NCI-H1417 treated with DMSO at 0.1 percent for 48 hours (cell line): ENCODE measurements around the gene RCOR3.
"Not testable (repeated sequence)": the region's sequence is repeated elsewhere in the genome, so short reads cannot be mapped to it uniquely, and the experiment has no call there.

Experiments
- DNase-seq: peaks from one replicate; lab custom pipeline; 2025; lab: John Stamatoyannopoulos, UW

Gene RCOR3

DNA sequence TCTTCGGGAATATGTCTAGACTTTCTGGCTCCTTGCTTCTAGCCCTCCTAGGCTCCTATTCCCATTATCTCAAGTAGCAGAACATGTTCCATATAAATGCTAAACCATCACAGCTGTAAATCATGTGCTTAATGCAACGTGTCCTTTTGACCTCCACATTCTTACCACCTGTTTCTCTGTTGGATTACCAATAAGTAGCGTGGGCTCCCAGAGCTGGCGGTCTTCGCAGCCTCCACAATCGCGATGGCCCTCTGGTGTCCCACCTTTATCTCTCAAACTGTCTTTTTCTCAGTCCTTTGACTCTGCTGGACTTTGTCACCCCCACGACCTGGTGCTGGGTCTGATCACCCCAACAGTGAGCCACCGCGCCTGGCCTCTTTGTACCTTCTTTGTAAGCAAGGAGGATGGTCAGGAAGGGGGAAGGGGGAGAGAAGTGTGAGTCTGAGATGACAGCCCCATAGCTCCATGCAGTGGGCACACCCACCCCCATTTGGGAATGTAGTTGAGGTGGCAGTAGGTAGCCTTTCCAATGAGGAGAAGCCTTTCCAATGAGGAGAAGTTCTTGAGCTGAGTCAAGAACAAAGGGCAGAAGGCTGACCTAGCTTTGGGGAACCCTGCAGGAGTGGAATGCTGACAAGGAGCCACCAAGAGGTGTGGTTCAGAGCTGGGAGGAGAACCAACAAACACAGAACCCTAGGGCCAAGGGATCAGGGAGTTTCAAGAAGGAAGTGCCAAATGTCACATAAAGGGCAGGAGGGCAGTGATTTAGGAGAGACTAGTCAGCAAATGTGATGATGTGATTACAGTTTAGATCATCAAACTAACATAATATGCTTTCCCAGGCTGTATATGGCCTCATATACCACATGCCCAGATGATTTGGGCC is 81.7 kb downstream of the RCOR3 start:
- no peak for DNase-seq

GRCh38 chr1:211341999-211342398 is 82.8 kb downstream of the RCOR3 start:
- DNase-seq = no peak

DNA sequence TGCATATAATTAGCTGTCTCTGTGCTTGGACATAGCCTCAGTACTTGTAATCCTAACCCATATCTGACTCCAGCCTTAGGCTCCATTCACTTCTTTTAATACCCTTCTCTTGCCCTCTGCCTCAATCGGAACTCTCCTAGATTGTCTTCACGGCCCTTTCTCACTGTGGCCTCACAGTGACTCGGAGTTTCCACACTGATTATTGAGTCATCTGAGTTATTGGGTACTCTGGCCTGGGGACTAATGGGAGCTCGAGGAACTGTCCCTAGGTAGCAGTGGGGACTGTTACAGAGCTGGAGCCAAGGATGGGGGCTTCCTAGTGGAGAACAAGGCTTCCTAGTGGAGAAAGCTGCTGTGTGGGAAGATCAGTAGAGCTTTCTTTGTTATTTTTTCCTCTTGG is 84.4 kb downstream of the RCOR3 start:
- no peak for DNase-seq

- DNase-seq = no peak
Measured at GRCh38 chr1:211344152-211344618, 85.0 kb downstream of the RCOR3 start.

- DNase-seq = no peak
Measured at GRCh38 chr1:211345719-211346118, 86.6 kb downstream of the RCOR3 start.

GRCh38 chr1:211347077-211347844 is 88.1 kb downstream of the RCOR3 start:
- DNase-seq = no peak

DNA sequence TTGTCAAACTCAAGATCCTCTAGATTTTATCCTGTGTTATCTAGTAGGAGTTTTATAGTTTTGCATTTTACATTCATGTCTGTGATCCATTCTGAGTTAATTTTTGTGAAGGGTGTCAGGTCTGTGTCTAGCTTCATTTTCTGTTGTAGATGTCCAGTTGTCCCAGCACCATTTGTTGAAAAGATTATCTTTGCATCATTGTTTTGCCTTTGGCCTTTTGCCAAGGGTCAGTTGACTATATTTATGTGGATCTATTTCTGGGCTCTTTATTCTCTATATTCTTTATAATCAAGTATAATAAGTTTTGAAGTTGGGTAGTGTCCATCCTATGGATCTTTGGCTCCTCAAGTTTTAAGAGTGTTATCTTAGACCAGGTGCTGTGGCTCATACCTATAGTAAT is 89.4 kb downstream of the RCOR3 start:
- DNase-seq = no peak

GRCh38 chr1:211349741-211350140 is 90.6 kb downstream of the RCOR3 start:
- no peak for DNase-seq

DNA sequence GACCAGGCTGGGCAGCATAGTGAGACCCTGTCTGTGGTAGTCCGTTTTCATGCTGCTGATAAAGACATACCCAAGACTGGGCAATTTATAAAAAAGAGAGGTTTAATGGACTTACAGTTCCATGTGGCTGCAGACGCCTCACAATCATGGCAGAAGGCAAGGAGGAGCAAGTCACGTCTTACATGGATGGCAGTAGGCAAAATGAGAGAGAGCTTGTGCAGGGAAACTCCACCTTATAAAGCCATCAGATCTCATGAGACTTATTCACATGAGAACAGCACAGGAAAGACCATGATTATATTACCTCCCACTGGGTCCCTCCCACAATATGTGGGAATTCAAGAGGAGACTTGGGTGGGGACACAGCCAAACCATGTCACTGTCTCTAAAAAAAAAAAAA is 92.9 kb downstream of the RCOR3 start:
- not testable (repeated sequence) for DNase-seq

DNA sequence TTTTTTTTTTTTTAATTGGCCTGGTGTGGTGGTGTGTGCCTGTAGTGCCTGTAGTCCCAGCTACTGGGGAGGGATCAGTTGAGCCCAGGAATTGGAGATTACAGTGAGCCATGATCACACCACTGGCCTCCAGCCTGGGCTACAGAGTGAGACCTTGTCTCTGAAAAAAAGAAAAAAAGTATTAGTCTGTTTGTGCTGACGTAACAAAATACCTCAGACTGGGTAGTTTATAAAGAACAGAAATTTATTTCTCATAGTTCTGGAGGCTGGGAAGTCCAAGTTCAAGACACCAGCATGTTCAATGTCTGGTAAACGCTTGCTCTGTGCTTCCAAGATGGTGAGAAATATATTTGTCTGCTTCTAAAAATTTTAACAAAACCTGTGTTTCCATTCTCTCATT is 93.3 kb downstream of the RCOR3 start:
- DNase-seq = no peak

DNA sequence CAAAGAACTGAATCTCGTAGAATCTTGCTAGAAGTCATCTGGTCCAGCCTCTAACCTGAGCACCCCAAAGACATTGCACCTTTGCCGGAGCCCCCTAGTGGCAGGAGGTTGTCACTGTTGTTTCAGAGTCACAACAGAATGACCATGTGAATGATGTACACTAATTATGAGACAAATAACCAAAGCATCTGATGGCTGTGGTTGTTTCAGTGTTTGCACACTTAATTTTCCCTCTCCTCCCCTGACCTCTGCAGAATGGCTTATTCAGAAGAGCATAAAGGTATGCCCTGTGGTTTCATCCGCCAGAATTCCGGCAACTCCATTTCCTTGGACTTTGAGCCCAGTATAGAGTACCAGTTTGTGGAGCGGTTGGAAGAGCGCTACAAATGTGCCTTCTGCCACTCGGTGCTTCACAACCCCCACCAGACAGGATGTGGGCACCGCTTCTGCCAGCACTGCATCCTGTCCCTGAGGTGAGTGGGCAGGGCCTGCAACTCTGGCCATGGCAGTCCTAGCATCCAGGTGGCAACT is 93.9 kb downstream of the RCOR3 start:
- no peak for DNase-seq

DNA sequence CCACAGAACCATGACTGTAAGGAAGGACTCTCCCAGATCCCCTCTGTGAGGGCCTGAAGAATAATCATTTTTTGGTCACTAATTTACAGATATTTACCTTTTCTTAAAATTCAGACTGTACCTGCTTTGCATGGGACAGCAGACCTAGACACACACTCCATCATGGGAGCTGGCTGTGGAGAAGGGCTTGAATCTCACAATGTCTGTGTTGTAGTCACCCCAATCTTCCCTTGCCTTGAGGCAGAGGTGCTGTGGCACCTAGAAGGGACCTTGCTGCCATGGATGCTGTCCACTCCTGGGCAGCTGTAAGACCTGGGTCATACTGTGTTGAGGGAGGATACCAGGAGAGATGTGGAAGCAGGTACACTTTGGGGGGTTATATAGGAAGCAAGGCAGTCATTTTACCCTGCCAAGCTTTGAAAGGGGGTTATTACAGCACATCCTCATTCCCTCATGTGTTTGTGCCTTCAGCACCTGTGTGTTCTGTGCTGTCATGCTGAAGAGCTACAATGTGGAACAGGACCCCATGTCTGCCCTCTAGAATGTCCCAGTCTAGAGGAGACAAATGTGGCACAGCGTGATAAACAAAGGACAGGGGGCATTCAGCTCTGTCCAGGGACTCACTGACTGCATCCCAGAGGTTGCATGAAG is 94.5 kb downstream of the RCOR3 start:
- no peak for DNase-seq

DNA sequence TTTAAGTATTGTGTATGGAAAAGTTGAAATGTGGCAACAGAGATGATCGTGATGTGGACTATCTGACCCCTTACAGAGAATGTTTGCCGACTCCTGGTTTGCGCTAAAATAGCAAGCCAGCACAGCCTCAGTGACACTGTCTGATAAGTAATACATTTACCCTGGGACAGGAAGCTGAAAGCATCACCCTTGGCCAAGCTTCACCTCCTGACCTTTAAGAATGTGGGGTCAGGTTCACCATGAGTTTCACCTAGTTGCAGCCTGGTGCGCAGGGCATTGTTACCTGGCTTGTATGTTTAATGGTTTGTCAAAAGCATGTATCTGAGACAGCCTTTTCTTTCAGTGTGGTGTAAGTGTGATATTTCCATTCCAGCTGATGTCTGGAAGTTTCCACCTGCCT is 96.7 kb downstream of the RCOR3 start:
- DNase-seq = no peak

- DNase-seq = no peak
Measured at GRCh38 chr1:211356723-211357407, 97.7 kb downstream of the RCOR3 start.

DNA sequence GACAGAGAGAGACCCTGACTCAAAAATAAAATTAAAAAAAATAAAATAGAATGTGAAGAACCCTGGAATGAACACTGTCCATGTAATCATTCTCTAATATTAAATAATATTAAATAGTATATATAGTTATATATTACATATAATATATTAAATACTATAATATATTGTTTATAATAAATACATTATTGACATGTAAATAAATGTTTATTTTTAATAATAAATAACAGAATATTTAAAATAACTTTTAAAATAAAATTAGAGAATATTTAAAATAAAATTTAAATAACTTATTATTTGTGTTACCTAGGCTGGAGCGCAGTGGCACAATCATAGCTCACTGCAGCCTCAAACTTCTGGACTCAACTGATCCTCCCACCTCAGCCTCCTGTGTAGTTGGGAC is 99.5 kb downstream of the RCOR3 start:
- no peak for DNase-seq

GRCh38 chr1:211359876-211360275 is 100.7 kb downstream of the RCOR3 start:
- no peak for DNase-seq

DNA sequence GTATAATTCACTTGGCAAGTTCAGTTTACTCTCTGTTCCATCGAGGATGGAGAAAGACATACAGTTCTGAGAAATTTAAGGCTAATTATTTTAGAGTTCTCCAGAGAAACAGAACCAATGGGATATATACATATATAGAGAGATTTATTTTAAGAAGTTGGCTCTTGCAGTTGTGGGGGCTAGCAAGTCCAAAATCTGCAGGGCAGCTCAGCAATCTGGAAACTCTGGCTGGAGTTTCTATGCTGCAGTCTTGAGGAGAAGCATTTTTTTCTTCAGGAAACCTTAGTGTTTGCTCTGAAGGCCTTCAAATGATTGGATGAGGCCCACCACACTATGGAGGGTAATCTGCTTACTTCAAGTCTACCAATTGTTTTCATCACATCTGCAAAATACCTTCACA is 102.0 kb downstream of the RCOR3 start:
- DNase-seq = no peak
